Metanephros (tissue), 2 donors: ENCODE measurements around the gene LRRFIP2. TPM values are rescaled to one million over a fixed set of nuclear protein-coding genes. Genes with fewer than 3 reads are reported as not detected.

ENCODE experiments used
- small RNA-seq: library from RNA; depleted of rRNA; stranded (forward); fragments of <200 nt; gene quantifications from one replicate; pipeline ENCODE3, GENCODE V24; 2014; ENCODE audit warnings: low replicate concordance
- total RNA-seq: library from RNA; depleted of rRNA; stranded (reverse); fragments of >200 nt; gene quantifications from one replicate; pipeline ENCODE4 v1.2.3, GENCODE V29; 2014

LRRFIP2 gene, protein sequence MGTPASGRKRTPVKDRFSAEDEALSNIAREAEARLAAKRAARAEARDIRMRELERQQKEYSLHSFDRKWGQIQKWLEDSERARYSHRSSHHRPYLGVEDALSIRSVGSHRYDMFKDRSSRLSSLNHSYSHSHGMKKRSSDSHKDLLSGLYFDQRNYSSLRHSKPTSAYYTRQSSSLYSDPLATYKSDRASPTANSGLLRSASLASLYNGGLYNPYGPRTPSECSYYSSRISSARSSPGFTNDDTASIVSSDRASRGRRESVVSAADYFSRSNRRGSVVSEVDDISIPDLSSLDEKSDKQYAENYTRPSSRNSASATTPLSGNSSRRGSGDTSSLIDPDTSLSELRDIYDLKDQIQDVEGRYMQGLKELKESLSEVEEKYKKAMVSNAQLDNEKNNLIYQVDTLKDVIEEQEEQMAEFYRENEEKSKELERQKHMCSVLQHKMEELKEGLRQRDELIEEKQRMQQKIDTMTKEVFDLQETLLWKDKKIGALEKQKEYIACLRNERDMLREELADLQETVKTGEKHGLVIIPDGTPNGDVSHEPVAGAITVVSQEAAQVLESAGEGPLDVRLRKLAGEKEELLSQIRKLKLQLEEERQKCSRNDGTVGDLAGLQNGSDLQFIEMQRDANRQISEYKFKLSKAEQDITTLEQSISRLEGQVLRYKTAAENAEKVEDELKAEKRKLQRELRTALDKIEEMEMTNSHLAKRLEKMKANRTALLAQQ
- total RNA-seq: 47.4 TPM

DNA sequence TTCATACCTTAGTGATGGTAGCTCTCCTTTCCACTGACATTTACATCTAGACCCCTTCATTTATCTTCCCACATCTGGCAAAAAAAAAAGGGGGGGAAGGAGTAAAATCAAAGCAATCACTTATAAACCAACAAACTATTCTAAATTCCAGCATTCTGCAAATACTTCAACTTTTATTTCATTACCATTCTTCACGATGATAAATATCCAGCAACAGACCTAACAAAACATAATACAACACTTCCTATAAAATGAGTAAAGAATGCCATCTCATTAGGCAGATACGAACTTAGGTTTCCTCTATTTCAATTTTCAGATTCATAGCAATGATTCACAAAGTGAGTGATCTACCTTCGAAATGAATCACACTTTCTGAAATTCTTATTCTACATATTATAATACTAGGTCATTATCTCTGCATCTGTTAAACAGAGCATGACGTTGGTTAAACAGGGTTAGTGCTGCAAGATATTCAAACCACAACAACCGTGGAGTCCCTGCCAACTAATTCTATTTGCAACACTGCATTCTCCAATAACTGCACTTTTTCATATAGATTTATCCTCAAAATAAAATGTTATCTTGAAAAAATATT is at the start of gene LRRFIP2:
TSS of gene LRRFIP2 (minus strand) at position 51 of the 595 bp plus-strand sequence. CDS start 25,599 bp downstream, outside the sequence.

Small RNAs within 50 kb of the gene (small RNA-seq; reads per million reads assigned to genes)
- gene RF00019 (not detected), gene RNU6-1301P (not detected)

Other genes starting within 250 kb of the LRRFIP2 start
- 13.1 TPM for gene TRANK1, start 229.5 kb downstream of the LRRFIP2 start, total RNA-seq
- gene EPM2AIP1, start 181.5 kb downstream of the LRRFIP2 start, total RNA-seq: 28.3 TPM
- 60.2 TPM for gene MLH1, start 181.1 kb downstream of the LRRFIP2 start, total RNA-seq
- gene GOLGA4, start 68.7 kb upstream of the LRRFIP2 start, total RNA-seq: 90.8 TPM